GM23248 (cell line): ENCODE measurements around the gene VASN. TPM values are rescaled to one million over a fixed set of nuclear protein-coding genes. Genes with fewer than 3 reads are reported as not detected.

Source experiments
- DNase-seq: peaks from one replicate; pipeline ENCODE4 v3.0.0-alpha.2; 2015
- H2AFZ ChIP-seq: fragments of 200-600 bp; sonication (generic); 2 replicates; pipeline ENCODE4 v1.6.1; 2016; ENCODE audit warnings: antibody characterized with exemption
- H3F3A ChIP-seq: fragments of 200-600 bp; sonication (generic); 2 replicates; pipeline ENCODE4 v1.6.1; 2016; ENCODE audit warnings: mild to moderate bottlenecking, antibody characterized with exemption, mixed run types; ENCODE audit not compliant: insufficient read depth
- H3K27ac ChIP-seq: fragments of 200-600 bp; sonication (generic); 2 replicates; pipeline ENCODE4 v1.5.1; 2016; ENCODE audit warnings: mild to moderate bottlenecking
- H3K27me3 ChIP-seq: fragments of 200-600 bp; sonication (generic); replicated peaks from 2 replicates; pipeline ENCODE4 v1.6.1; 2016; ENCODE audit warnings: mild to moderate bottlenecking; ENCODE audit not compliant: insufficient read depth
- H3K36me3 ChIP-seq: fragments of 200-600 bp; sonication (generic); 2 replicates; pipeline ENCODE4 v1.6.1; 2016; ENCODE audit warnings: low read depth, mild to moderate bottlenecking
- H3K4me1 ChIP-seq: fragments of 200-600 bp; sonication (generic); 2 replicates; pipeline ENCODE4 v1.6.1; 2016; ENCODE audit warnings: mild to moderate bottlenecking; ENCODE audit not compliant: insufficient read depth
- H3K4me2 ChIP-seq: fragments of 200-600 bp; sonication (generic); one replicate; pipeline ENCODE4 v1.6.1; 2016; ENCODE audit warnings: mild to moderate bottlenecking; ENCODE audit not compliant: unreplicated experiment
- H3K4me3 ChIP-seq: fragments of 200-600 bp; sonication (generic); 2 replicates; pipeline ENCODE4 v1.5.1; 2016; ENCODE audit warnings: mild to moderate bottlenecking
- H3K79me2 ChIP-seq: fragments of 200-600 bp; sonication (generic); 2 replicates; pipeline ENCODE4 v1.6.1; 2016; ENCODE audit warnings: mild to moderate bottlenecking; ENCODE audit not compliant: insufficient read depth
- H3K9ac ChIP-seq: fragments of 200-600 bp; sonication (generic); 2 replicates; pipeline ENCODE4 v1.6.1; 2016; ENCODE audit warnings: mild to moderate bottlenecking
- H3K9me2 ChIP-seq: fragments of 200-600 bp; sonication (generic); 2 replicates; pipeline ENCODE4 v1.6.1; 2016; ENCODE audit warnings: mixed run types, mild to moderate bottlenecking, moderate library complexity; ENCODE audit not compliant: insufficient read depth
- H3K9me3 ChIP-seq: fragments of 200-600 bp; sonication (generic); one replicate; pipeline ENCODE4 v1.6.1; 2017; ENCODE audit warnings: low read depth
- H4K20me1 ChIP-seq: fragments of 200-600 bp; sonication (generic); 2 replicates; pipeline ENCODE4 v1.6.0; 2016; ENCODE audit not compliant: insufficient read depth
- EZH2 ChIP-seq: fragments of 200-600 bp; sonication (generic); IDR thresholded peaks from 2 replicates; pipeline ENCODE4 v1.6.1; 2018; ENCODE audit warnings: antibody characterized with exemption, mild to moderate bottlenecking; ENCODE audit not compliant: insufficient read depth, poor library complexity, severe bottlenecking
- EZH2phosphoT487 ChIP-seq: fragments of 200-600 bp; sonication (generic); IDR thresholded peaks from 2 replicates; pipeline ENCODE4 v1.6.1; 2018; ENCODE audit warnings: antibody characterized with exemption, moderate library complexity, mild to moderate bottlenecking, low read depth; ENCODE audit not compliant: insufficient read depth
- WGBS, 2 experiments: methylation state at CpG; one replicate each; pipeline ENCODE4 v1.1.6; 2015 to 2017; ENCODE audit warnings: low lambda C conversion rate in 2 of 2, low coverage in 1 of 2; ENCODE audit errors: missing lambda C conversion rate in 2 of 2; 5-methylcytosine and 5-hydroxymethylcytosine counted together
- in situ Hi-C: fragments of 300-500 bp; cut with MboI; formaldehyde crosslinking; loops from 2 replicates; pipeline ENCODE4 v1.15.0; 2020
- polyA plus RNA-seq: library from polyadenylated mRNA; unstranded; fragments of >200 nt; fragmentation: Nextera tagmentation; extraction: Ambion mirVana; gene quantifications from 2 replicates; pipeline ENCODE4 v1.2.1, GENCODE V29; 2016
- total RNA-seq: library from RNA; depleted of rRNA; stranded (reverse); fragments of >200 nt; shearing (Covaris generic); gene quantifications from 2 replicates; pipeline ENCODE4 v1.2.3, GENCODE V29; 2014

Gene VASN
- total and polyA plus RNA-seq, 2 experiments from 2014 or later: 160 to 223 TPM

DNA sequence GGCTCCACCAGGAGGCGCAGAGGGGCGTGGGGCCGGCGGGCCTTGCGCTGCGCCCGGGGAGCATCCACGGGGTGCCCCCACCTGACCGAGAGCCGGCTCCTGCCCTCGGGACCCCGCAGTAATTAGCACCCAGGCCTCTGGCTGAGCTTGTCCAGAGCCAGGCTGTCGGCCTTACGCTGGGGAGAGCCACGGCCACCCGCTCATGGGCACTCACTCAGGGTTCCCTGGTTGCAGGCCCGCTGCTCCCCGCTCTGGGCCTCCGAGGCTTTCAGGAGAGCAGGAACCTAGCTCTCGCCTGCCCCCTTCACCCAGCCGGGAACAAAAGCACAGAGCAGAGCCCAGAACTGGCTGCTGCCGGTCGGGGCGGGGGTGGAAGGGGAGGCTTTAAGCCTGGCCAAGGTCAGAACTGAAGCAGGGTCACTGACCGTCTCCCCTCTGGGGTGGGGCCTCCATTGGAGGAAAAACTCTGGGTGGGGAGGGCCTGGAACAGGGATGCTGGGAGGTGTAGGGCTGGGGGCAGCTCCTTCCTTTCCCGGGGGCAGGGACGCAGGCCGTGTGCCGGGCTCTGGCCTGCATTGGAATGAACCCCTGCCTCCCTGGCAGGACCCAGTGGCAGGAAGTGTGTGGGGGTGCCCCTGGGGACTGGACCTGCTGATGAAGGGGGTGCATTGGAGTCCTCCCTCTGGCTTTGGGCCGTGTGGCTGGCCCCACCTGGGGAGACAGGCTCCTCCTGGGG is 43.4 kb upstream of the VASN start:
- Histone ChIP-seq H3F3A (peaks cover 7% of the 10 kb centered on the region), H3K79me2 (peaks cover 83% of the 10 kb centered on the region), H2AFZ (peak overlapping the region; percentile 70), H3K9me3 (no peaks in the 10 kb centered on the region), H3K27ac (peak overlapping the region; percentile 27; the same call in 1 of the 2 replicates), H3K27me3 (no peaks in the 10 kb centered on the region), H4K20me1 (no peaks in the 10 kb centered on the region; the same call in 1 of the 2 replicates), H3K9me2 (no peaks in the 10 kb centered on the region), H3K36me3 (no peaks in the 10 kb centered on the region), H3K4me2 (peak overlapping the region; percentile 69), H3K4me1 (peaks cover 8% of the 10 kb centered on the region; the same call in 1 of the 2 replicates), H3K4me3 (peak overlapping the region; percentile 72), H3K9ac (peak overlapping the region; percentile 79)
- no peak for TF ChIP-seq EZH2
- TF ChIP-seq EZH2phosphoT487: no peak
- in situ Hi-C loops: loop anchor here (10.0 kb wide), 1 partner anchor 123 kb away; no protein-coding TSS in a partner anchor
- 7 to 14% methylated on average over 21 to 25 of the region's 30 CpGs for WGBS, 2 experiments
- DNase-seq: peak; percentile 92

DNA sequence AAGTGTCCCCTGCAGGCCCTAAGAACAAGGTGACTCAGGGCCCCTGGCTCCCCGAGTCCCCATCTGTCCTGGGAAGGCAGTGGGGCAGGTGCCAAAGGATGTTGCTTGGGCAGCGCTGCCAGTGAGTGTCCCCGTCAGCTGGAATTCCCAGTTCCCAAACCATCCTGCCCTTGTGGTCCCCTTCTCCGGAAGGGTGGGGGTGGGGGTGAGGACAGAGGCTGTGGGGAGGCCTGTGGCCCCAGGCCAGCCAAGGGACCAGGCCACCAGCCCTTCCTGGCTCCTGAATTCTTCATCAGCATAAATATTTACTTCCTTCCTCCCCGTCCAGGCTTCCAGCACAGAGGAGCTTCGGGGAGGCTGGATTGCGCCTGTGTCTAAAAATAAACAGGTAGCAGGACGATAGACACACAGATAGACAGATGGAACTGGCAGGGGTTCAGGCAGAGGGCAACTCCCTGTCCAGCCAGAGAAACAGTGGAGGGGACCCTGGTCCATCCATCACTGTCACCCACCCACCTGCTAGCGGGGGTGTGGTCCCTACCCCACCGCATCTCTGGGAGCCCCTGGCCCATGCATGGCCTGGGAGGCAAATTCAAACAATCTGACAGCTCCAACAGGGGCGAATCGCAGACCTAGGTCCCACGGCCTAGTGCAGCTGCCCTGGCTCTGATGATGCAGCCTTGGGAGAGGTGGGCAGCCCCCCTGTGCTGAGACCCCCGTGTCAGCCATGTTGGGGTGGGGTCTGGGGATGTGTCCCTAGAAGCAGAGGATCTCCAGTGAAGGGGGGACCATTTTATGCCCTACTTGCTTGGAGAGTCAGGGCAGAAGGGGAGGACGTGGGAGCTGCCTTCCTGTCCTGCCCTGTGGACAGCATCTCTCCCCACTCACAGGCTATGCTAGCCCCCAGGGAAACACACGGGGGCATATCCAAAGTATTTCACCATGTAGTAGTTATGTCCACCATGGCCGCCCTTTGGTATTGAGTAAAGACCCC is 42.6 kb upstream of the VASN start:
- no peak for DNase-seq
- H3K4me1 ChIP-seq: peaks cover 8% of the 10 kb centered on the region; the same call in 1 of the 2 replicates

DNA sequence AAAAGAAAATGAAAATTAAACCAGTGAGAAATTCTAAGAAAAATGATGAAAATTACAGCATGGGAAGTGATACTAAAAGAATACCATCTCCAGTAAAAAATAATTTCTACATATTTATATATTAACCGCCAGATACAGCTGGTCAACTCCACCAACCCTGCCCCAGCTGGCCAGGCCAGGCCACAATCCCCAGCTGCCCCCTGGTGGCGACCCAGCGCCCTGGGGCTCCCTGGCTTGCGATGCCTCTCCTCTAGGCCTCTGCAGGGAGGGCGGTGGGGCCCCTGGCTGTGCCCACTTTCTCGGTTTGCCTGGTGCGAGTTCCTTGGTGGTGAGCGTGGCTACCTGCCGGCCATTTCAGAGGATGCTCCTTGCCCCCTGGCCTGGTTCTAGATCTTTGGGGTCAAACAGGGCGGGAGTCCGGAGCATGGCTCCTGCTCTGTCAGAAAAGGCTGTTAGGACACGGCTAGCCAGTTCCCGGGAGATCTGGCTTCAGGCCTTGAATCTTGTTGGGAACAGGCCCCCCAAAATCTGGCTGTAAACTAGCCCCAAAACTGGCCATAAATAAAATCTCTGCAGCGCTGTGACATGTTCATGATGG is 41.3 kb upstream of the VASN start:
- H4K20me1 ChIP-seq: no peaks in the 10 kb centered on the region; the same call in 1 of the 2 replicates
- H3K9ac ChIP-seq: no peak overlapping the region
- H3K79me2 ChIP-seq: peaks cover 67% of the 10 kb centered on the region
- in situ Hi-C loops: loop anchor here (5.0 kb wide), 1 partner anchor 43 kb away; no protein-coding TSS in a partner anchor
- no peak overlapping the region for H3K4me3 ChIP-seq
- H3K9me2 ChIP-seq: no peaks in the 10 kb centered on the region
- H3K36me3 ChIP-seq: no peaks in the 10 kb centered on the region
- peaks cover 8% of the 10 kb centered on the region; the same call in 1 of the 2 replicates for H3K4me1 ChIP-seq
- no peaks in the 10 kb centered on the region for H3K27me3 ChIP-seq
- peak; percentile 81 for DNase-seq
- no peak overlapping the region for H3K4me2 ChIP-seq
- H3K27ac ChIP-seq: no peak overlapping the region
- WGBS, 2 experiments: 45 to 52% methylated on average over 14 of the region's 14 CpGs
- TF ChIP-seq EZH2 (no peak), EZH2phosphoT487 (no peak)
- no peak overlapping the region for H2AFZ ChIP-seq
- H3K9me3 ChIP-seq: no peaks in the 10 kb centered on the region
- H3F3A ChIP-seq: peaks cover 7% of the 10 kb centered on the region

More for the DNA sequence above, 42.6 kb upstream of the VASN start:
- Histone ChIP-seq H2AFZ (no peak overlapping the region), H3K36me3 (no peaks in the 10 kb centered on the region), H3K27me3 (no peaks in the 10 kb centered on the region), H3K9me2 (no peaks in the 10 kb centered on the region), H3K9ac (peak overlapping the region; percentile 79), H3K27ac (no peak overlapping the region), H3K4me3 (no peak overlapping the region), H3K9me3 (no peaks in the 10 kb centered on the region), H3F3A (peaks cover 7% of the 10 kb centered on the region), H3K4me2 (peak overlapping the region; percentile 69), H3K79me2 (peaks cover 80% of the 10 kb centered on the region), H4K20me1 (no peaks in the 10 kb centered on the region; the same call in 1 of the 2 replicates)
- in situ Hi-C loops: loop anchor here (10.0 kb wide), 1 partner anchor 124 kb away; no protein-coding TSS in a partner anchor
- WGBS, 2 experiments: 75 to 77% methylated on average over 16 to 17 of the region's 17 CpGs
- no peak for TF ChIP-seq EZH2phosphoT487
- no peak for TF ChIP-seq EZH2

DNA sequence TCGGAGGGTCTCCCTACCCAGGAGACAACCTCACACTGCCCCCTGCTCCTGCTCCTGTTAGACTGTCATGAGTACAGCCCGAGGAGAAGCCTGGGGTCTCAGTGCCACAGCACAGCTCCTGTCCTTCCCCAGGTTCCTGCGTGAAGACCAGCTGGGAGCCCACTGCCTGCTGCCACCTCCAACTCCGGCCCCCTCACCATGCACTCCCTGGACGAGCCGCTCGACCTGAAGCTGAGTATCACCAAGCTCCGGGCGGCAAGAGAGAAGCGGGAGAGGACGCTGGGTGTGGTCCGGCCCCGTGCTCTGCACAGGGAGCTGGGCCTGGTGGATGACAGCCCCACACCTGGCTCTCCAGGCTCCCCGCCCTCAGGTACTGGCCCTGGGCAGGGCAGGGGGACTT is 39.6 kb upstream of the VASN start:
- no peak for DNase-seq
- in situ Hi-C loops: loop anchor here (5.0 kb wide), 1 partner anchor 45 kb away; no protein-coding TSS in a partner anchor
- Histone ChIP-seq H3K9me2 (no peaks in the 10 kb centered on the region), H3K27me3 (no peaks in the 10 kb centered on the region), H3K79me2 (peaks cover 50% of the 10 kb centered on the region), H3K9me3 (no peaks in the 10 kb centered on the region), H2AFZ (no peak overlapping the region), H3K36me3 (no peaks in the 10 kb centered on the region), H3K4me2 (no peak overlapping the region), H3K4me3 (no peak overlapping the region), H3F3A (peaks cover 7% of the 10 kb centered on the region), H3K27ac (no peak overlapping the region), H3K4me1 (peaks cover 8% of the 10 kb centered on the region; the same call in 1 of the 2 replicates), H3K9ac (no peak overlapping the region), H4K20me1 (no peaks in the 10 kb centered on the region)
- TF ChIP-seq EZH2: no peak
- no peak for TF ChIP-seq EZH2phosphoT487
- WGBS, 2 experiments: 91 to 94% methylated on average over 13 to 14 of the region's 14 CpGs
